DMS 273 (cell line): ENCODE results near the gene ALS2CL.

Source experiments
- DNase-seq: peaks from one replicate; lab custom pipeline; 2025; ENCODE audit not compliant: unreplicated experiment; lab: John Stamatoyannopoulos, UW

The ALS2CL gene

DNA sequence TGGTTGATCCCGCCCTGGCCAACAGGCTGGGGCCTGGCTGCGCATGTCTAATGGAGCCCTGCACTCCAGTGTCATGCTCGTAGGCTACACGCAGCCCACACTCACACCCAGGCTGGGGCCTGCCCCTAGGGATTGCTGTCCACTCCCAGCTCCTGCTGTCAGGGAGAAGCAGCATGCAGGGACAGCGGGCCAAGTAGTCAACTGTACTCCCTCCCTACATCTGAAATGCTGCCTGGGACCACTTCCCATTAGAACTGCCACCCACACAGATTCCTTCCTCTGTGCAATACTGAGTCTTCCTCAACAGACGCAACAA, 16.1 kb downstream of the ALS2CL start:
- no peak for DNase-seq

DNA sequence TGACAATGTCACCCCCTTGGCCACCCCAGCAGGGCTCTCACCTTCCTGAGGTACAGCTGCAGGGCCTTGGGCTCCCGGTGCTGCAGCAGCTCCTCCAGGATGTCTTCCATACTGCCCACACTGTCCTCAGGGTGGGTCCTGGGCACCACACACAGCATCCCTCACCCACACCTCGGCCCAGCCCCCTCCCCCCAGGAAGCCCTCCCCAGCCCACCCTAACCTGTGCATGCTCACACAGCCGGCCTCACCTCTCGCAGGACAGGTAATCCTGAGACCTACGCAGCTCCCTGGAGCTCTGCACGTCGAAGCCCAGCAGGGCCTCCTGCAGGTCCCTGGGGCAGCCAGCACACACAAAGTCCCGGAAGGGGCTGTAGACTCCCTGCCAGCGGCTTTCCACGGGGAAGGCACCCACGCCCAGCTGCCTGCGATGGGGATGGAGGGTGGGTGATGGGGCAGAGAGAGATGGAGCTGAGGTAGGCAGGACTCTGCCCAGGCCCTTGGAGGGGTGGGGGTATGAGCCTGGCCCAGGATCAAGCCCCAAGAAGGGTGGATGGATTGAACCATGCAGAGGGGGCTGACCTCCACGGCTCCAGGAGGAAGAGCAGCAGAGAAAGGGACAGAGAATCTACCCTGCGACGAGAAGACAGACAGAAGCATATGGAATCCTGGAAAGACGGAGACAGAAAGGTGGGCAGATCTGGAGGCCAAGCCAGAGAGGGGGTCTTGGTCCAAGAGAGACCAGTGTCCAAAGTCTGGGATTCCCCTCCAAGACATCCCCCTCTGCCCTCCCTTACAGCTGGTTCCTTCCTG, 16.7 kb downstream of the ALS2CL start:
- DNase-seq = no peak

DNA sequence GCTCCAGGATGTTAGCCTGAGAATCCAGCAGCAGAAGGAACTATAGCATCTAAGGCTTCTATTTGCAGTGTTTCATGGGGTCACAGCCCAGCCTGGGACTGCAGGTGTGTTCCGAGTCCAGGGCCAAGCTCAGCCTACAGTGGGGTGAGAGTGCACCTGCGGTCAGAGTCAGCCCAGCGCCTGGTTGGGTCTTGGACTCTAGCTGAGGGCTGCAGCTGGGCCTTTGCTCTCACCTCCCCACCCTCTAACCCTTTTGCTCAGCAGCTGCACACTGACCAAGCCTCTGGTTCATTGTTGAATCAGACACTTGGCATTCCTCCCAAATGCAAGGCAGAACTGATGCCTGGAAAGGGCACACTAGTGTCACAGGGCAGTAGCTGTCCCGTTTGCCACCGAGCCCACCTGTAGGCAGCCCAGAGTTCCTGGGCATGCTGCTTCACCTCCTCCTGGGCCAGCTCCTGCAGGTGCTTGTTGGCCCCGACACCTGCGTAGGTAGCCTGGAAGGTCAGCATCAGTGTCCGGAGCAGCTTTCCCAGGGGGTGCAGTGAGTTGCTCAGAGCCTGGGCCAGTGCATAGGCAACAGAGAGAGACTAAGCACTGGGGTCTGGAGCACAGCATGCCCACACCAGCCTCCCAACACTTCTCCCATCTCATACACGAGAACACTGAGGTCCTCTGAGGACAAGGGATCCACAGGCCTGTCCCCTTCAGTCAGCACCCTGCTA, 17.5 kb downstream of the ALS2CL start:
- DNase-seq = no peak

DNA sequence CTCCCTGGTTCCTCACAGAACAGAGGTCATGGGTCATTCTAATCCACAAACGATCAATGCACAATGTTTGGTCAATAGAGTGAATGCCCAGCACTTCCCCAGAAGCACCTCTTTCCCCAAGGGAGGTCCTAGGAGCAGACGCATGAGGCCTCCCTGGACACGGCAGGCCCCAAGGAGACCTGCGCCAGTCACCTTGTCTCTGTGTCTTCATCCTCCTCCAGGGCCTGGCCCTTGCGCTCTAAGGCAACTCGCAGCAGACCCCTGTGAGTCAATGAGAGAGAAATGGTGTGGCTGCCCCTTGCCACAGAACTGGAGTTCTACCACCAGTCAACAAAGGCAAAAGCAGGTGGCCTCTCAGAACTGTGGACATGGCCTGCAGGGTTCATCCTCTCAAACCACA, 18.1 kb downstream of the ALS2CL start:
- DNase-seq = no peak

DNA sequence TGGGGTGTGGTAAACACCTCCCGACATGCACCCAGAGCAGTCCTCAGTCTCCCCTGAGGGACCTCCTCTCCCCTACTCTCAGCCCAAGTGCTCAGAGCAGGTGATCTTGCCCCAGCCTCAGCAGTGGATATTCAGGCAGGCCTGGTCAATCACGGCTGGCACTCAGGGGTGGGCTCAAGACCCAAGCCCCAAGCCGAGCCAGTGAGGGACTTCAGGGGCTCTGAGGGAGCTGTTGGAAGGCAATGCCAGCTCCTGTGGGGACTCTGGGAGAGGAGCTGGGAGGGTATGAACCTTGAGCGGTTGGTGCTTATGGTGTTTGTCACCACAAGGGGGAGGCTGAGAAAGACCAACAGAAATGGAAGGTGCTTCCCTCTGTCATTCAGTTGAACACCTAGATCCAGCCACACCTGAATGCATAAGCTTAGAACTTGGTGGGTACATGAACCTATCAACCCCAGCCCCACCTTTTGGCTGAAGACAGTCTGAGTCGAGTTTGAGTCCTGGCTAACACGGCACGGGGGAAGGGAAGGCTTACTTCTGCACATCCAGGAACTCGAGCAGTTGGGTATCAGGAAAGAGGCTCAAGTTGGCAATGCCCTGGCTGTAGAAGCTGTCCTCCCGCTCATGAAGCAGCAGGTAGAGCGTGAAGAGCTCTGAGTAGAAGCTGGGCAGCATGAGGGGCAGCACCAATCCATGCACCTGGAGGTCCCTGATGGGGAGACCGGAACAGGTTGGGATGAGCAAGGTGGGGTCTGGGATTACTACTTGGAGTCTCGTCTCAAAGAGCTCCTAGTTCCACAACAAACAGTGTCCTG, 19.2 kb downstream of the ALS2CL start:
- peak; percentile 11 for DNase-seq

DNA sequence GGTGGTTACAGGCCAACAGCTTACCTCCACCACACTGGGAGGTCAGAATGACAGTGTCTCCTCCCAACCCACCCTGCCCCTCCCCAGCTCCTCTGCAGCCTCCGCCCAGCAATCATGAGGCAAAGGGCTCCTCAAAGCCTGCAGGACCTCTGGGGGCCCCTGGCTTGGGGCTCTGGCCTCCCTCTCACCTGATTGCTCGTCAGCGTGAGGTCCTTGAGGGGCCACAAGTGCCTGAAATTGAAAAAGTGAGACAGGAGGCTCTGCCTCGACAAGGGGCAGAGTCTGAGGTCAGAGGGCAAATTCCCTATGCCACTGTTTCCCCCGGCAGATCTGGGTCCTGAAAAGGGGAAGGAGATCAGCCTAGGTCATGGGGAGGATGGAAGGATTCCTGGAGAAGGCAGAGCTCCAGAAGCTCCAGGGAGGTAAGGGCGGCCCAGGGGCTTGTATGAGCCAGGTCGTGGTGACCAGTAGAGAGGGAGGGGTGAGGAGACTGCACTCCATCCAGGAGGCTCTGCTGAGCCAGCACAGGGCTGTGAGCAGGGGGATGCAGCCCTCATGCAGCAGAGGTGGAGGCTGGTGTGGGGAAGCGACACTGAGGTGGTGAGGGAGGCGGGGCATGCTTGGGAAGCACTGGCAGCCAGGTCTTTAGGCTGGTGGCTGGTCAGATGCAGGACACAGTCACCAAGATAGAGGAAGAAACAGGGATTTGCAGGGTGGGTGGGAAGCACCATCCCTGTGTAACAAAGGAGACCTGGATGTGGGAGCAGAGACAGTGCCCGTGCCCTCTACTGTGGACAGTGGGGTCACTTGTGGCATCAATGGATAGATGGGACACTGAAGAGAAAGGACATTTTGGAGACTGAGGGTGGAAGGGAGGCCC, 20.1 kb downstream of the ALS2CL start:
- DNase-seq = no peak

DNA sequence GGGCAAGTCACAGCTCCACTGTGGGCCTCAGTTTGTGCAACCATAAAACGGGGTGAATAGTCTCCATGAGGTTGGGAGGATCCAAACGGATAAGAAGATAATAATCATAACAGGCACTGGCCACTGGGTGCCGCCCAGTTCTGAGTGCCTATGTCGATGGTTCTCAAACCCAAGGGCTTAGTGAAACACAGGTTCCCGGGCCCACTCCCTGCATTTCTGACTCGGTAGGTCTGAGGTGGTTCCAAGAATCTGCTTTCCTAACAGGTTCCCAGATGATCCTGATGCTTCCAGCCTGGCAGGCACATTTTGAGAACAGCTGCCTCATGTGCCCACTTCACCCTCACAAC, 21.2 kb downstream of the ALS2CL start:
- no peak for DNase-seq

DNA sequence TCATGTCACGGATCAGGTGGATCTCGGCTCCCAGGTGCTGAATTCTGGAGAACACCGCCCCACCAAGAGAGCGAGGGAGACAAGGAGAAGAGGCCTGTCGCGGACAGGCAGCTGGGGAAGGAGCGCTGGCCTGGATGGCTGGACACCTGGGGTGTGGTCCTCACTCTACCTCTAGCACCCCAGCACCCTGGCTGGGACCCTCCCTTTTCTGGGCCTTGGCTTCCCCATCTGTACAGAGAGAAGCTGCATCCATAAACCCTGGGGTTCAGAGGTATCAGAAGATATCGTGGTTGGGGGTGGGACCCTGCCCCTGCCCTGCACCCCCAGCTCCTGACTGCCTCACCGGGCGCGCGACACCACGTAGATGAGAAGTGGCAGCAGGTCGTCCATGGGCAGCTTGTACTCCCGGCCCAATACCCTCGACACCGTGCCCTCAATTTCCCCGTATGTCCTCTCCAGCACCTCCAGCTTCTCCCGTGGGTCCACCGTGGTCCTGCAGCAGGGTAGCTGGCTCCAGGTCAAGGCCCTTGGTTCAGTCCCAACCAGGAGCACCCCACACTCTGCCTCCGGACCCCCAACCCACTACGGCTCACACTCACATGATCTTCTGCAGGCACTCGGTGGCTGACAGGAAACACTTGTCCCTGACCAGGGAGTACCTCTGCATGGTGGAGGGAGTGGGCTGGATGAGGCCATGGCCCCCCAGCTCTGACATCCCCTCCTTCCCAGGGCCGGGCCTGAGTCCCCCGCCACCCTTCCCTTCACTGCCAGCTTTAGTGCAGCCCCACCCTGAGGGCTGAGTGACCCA, 21.7 kb downstream of the ALS2CL start:
- DNase-seq = no peak

DNA sequence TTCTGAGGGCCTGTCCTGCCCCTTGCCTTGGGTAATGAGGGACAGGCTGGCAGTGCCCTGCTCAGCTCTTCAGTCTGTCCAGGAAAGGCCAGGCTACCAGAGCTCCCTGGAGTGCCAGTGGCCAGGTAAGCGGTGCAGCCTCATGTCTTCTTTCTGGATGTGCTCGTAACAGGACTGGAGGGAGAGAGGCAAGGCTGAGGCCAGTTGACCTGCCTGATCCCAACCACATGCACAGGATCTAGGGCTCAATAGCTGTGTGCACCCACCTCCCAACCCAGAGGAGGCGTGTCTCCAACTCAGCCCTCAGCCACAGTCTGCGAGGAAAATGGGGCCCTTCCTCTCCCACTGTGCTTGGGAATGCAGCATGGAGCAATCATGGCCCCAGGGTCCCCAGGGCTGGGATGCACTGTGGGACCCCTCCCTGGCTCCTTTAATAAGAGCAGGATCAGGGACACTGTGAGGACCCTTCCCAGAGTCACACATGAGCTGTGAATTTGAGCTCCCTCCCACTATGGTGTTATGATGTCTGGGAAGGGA, 22.5 kb downstream of the ALS2CL start:
- DNase-seq = no peak

DNA sequence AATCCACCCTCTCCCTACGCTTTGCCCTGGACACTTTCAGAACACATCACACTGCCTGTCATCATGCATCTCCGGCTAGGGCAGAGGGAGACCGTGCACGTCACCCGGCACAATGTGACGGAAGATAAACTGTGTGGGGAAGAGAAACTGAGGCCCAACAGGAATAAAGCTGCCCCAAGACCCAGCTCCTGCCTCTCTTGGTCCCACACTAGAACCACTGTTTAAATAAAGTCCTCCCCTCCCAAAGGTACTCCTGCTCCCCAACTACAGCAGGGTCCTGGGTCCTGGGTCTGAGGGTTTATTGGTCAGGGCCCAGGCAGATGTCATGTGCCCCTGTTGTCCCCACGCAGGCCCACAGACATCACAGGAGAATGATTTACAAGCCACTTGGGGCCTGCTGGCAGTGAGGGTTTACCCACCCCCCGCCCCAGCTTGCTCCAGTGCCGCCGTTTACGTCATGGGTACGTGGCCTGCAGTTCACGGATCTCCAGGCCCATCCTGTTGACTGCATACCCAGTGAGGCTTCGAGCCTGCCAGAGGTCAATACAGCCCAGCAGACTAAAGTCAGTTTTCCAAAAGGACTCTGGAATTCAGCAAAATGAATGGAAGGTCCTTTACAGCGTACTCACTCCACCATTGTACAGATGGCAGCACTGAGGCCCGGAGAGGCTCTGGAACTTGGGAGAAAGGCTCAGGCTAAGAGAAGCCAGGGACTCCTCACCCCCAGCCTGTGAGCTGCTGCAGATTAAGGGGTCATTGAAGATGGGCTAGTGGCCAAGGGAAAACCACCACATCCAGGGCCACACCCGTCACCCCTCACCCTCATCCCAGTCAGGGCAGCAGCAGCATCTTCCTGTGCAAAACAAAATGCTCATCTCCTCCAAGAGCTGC, 23.2 kb downstream of the ALS2CL start:
- no peak for DNase-seq

DNA sequence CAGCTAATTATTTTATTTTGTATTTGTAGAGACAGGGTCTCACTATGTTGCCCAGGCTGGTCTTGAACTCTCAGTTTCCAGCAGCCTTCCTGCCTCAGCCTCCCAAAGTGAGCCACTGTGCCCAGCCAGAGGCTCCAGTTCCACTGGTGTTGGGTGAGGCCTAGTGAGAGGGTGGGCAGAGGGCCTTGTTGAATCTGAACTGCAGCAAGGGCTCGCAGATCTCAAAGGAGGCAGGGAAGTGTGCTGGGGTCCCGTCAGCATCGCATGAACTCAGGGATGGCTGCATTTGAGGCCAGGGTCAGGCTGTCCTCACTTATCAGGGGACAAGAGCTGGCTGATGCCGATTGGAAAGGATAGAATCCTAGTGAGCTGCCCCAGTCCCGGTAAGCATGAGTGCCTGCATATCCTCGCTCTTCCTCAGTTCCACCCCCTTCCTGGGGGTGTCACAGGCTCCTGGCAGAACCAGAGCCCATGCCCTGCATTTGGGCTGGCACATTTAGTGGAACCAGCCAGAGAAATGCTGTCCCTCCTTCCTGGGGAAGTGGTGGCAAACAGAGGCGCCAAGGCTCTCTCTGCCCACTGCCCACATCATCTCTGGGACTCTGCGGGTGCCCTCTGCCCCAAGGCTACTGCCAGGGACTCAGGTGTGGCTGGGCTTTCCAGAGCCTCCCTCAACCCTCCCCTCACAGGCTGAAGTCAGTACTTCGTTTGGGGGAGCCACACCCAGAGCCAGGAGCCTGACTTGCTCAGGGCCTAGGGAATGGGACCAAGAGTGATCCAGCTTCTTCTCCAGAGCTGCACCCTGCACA, 24.1 kb downstream of the ALS2CL start:
- no peak for DNase-seq

DNA sequence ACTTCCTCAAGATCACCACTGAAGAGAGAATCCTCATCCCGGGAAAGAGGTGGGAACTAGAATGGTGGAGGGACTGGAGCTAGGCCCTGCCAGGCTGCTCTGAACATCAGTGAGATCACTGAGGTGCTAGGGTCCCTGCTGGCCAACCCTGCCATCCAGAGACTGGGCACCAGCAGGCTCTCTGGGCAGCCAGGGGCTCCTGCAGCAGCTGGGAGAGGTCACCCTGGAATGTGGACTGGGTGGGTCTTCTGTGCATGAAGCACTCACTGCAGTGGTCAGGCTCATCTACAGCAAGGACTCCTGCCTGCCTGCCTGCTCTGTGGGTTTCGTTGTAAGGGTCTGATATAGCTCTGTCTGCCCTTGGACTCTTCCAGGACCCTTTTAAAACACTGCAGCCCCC, 24.9 kb downstream of the ALS2CL start:
- no peak for DNase-seq

DNA sequence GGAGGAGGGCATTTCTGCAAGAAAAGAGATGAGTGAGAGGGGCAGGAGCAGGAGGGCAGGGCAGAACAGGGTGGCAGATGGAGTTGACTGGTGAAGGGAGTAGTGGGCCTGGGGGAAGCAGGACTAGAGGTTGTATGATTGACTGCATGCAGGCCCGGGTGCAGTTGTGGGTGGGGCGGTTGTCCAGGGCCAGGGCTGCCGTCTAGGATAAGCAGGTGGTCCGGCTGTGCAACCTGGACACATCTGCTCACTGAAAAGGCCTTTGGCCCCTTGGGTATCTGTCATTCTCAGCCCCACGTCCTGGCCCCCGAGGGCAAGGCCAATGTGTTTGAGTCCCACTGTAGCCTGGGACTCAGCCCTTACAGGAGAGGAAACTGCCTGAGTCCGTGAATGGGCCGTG, 25.4 kb downstream of the ALS2CL start:
- no peak for DNase-seq

DNA sequence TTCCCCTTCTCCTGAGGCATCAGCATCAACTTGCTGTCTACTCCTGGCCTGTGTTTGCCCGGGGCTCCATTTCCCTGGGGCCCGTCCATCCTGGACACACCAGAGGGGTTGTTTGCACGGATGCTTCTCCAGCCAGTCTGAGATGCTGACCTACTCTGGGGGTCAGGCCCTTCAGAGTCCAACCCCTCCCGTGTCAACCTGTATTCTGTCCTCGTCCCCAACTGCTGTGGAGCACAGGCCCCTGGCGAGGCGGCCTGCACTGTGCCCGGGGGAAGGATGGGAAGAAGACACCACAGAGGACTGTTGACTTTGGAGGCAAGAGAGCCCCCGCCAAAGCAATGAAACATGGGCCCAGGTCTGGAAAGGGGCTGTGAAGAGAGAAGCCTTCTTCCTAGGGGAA, 25.8 kb downstream of the ALS2CL start:
- DNase-seq = no peak

DNA sequence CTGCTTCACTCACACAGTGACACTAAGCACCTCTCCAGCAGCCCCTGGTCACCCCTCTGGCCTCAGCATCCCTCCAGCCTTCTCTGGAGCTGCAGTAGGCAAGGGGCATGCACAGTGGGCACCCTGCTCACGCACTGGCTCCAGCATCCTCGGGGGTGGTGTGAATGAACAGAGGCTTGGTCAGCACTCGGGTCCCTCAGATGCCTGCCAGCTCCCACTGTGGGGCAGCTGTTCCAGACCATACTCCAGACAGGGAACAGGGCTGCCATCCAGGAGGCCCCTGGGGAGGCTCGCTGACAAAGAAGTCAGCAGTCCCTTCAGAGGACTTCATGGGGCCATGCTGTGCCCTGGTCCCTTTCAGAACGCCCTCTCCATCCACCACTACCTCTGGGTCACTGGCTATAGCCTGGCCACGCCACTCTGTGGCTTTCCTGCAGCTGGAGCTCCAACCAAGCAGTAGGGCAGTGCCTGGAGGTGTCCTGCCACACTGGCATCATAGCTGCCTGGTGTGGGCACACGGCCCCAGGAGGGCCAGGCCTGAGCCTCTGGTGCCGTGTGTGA, 26.3 kb downstream of the ALS2CL start:
- DNase-seq = no peak

DNA sequence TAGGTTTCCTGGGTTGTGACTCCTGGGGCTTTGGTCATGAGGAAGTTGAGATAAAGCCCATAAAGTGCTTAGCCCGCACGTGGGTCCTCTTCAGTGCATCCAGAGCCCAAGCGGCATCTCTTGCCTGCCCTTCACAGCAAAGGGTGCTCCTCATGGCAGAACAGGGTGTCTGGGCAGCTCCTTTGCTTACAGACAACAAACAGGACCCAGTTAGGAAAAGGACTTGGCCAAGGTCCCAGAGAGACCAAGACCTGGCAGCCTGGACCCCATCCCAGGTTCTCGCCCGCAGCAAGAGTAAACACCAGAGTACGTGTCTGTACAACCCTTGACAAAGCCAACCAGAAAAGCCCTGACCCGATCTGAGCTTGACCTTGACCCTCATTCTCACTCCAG, 27.0 kb downstream of the ALS2CL start:
- DNase-seq = no peak

DNA sequence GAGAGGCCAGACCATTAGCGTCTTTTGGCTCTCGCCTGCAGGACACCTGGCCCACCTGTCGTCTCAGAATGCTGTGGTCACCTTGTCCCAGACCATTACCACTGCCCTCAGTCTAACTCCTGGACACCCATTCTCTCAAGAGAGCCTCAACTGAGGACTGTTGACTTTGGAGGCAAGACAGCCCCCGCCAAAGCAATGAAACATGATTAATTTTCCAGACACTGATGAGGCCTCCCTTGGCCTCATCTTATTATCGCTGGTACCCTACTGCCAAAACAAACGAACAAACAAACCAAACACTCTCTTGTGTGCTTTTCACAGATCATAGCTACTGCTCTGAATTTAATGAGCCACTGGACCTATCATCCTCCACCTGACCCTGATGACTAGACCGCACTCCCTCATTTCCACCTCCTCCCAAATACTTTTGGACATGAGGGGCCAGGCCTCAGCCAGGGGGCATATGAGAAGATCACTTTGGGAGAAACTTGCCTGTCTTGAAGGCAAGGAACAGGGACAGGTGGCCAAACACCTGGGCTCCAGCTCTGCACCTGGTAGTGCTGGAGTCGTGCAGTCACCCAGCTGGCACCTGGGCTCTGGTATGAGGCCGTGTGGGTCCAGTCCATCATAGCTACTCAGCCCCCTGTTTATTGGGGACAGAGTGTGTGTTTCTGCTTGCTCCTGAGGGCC, 27.6 kb downstream of the ALS2CL start:
- no peak for DNase-seq
